HG03095 (cell line): ENCODE data around the gene ZC3HAV1L.
"Not testable (repeated sequence)": the region's sequence is repeated elsewhere in the genome, so short reads cannot be mapped to it uniquely, and the experiment has no call there.

Source experiments
- ATAC-seq: cut with Tn5 transposase; IDR thresholded peaks from one replicate; pipeline ENCODE4 v1.9.1; 2021; ENCODE audit warnings: moderate library complexity; ENCODE audit not compliant: unreplicated experiment

ZC3HAV1L gene

DNA sequence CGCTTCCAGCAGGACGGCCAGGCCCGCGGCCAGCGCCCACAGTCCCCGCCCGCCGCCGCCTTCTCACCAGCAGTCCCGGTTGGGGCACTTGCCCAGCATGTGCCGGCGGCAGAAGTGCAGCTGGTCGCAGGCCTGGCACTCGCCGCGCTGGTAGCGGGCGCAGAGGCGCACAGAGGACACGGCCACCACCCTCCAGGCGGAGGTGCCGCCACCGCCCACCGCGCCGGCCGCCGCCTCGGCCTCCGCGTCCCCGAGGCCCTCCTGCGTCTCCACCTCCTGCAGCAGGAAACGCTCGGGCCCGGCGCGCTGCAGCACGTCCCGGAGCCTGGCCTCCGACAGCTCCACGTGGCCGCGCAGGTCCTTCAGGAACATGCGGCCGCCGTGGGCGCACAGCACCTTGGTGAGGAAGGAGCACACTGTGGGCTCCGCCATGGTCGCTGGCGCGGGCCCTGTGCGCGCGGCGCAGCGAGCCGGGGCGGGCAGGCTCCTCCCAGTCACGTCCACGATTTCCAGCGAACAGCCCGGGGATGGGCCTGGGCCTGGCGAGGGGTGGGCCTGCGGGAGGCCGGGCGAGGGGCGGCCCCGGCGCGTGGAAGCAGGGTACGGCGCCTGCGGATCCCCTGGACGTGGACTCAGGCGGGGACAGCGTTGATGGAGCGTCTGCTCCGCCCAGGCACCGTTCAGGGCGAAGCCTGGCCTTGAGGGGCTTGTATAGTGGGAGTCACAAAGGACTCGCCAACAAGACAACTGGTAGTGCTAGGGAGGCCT lies at the start of gene ZC3HAV1L:
ZC3HAV1L (minus strand) TSS at position 457 of the 768 bp plus-strand sequence; CDS start at position 432, 25 bp downstream.
- peak; percentile 86 for ATAC-seq

DNA sequence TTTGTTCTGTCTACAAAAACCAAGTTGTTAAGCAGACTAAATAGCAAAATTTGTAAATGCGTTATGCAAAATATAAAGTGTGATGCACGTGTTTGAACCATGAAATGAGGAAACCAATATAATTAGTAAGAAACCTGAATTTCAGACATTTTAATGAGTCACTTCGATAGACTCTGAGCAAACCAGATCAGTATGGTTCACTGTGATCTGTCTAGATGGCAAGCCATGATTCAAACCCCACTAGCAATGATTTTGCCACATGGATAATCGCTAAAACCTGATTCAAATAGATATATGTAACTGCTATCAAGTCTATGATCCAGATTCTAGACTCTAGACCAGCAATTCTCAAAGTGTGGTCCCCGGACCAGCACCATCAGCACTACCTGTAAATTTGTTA lies 48.9 kb upstream of the ZC3HAV1L start:
- ATAC-seq, result no peak

DNA sequence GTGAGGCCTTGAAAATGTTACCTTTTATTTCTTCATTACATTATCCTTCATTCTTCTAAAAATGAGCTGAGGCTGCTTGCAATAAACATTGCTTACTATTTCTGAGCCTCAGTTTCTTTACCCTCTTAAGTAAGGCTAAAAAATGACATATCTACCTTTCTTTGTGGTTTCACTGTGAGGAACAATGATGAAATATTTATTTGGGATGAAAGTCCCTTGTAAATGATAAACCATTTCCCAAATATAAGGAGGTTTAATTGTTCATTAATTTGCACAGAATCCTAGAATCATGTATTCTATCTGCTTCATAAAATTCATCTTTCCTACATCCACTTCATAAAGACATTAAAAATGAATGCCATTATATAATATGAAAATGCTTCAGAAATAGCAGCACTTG lies 45.7 kb upstream of the ZC3HAV1L start:
- ATAC-seq, result no peak

DNA sequence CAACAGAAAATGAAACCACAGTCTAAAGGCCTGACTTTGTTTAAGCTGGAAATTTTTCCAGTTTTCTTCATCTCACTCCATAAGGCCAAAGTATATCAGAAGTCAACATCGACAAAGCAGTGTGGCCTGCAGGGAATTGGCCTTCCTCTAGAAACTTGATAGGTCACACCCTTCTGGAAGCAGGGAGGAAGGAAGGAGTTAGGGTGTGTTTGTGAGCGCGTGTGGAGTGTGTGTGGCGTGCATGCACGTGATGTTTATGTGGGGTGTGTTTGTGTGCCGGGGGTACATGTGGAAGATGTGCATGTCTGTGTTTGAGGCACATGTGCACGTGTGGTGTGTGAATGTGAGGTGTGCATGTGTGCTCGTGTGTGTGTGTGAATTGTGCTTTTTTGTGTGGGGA lies 45.1 kb upstream of the ZC3HAV1L start:
- ATAC-seq, result no peak

GRCh38 chr7:139079861-139080260 lies 44.0 kb upstream of the ZC3HAV1L start:
- no peak for ATAC-seq

- ATAC-seq, result no peak
These were observed 43.1 kb upstream of the ZC3HAV1L start for GRCh38 chr7:139078911-139079310.

DNA sequence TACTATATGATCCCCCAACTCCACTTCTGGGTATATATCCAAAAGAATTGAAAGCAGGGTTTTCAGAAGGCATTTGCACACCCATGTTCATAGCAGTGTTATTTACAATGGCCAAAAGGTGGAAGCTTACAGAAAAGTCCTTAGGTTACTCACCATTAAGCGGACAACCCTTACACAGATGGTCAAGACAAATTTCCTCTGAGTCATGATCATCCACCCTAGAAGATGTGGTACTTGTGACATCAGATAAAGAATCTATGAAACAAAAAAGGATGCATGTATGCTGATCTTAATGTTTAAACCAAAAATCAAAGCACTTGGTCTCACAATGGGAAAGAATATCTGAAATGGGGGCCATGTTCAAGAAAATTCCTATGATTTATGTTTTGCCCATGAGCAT lies 42.6 kb upstream of the ZC3HAV1L start:
- no peak for ATAC-seq

DNA sequence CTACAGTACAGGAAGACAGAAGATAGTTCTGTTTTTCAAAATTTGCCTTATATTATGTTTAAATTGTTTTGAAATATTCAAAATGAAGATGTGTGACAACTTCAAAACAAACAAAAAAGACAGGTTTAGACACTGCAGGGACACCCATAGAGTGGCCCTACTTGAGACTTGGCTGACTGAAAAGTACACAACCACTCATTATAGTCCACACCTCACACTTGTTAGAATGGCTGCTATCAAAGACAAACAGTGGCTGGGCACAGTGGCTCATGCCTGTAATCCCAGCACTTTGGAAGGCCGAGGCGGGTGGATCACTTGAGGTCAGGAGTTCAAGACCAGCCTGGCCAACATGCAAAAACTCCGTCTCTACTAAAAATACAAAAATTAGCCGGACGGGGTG lies 41.9 kb upstream of the ZC3HAV1L start:
- ATAC-seq, result not testable (repeated sequence)

DNA sequence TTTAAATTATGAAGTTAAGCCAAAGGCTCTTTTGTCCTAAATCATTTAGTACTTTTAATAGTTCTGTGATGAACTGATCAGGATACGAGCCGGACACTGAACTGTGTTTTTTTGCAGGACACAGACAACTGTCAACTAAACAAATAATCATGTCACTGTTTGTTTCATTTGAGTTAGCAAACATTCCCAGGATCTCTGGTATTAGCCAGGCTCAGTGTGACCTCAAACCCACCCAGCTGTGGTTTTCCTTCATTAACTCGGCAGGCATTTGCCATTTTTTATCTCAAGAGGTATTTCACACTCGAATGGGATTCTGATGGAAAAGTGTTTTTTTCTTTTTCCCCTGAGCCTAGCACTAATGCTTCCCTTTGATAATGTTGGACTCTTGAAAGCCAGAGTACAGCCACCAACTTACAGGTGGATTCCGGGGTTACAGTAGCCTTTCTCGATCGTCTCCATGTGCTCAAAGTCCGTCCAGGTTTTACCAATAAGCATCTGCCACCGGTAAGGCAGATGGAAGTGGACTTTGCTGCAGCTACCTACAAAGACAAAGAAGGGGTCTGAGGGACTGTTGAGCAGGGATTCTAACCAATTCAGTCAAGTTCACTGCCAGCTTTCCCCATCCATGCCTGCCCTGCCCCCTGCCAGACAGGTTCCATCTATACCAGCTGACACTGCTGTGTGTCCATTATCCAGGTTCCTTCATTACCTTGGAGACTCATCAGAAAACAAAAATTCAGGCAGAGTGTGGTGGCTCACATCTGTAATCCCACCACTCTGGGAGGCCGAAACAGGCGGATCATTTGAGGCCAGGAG lies 40.2 kb upstream of the ZC3HAV1L start:
- ATAC-seq, result no peak

DNA sequence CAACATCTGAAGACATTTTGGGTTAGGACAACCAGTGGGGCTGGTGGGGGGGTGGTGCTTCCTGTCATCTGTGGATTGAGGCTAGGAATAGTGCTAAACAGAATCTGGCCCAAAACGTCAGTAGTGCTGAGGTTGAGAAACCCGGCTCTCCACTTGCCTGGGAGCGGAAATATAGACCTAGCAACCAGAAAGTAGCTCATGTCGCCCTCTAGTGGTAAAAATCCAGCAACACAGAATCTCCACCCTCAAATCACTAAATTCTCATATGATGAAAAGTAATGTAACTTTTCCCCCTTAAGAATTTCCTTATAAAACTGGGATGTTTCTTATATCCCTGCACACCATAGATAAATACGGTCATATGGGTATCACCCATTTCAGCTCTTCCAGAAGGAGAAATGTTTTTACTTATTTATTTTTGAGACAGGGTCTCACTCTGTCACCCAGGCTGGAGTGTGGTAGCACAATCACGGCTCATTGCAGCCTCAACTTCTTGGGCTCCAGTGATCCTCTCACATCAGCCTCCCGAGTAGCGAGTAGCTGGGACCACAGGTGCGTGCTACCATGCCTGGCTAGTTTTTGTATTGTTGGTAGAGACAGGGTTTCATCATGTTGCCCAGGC lies 39.3 kb upstream of the ZC3HAV1L start:
- peak; percentile 87 for ATAC-seq

- ATAC-seq, result no peak
These were observed 37.0 kb upstream of the ZC3HAV1L start for GRCh38 chr7:139072796-139073195.

DNA sequence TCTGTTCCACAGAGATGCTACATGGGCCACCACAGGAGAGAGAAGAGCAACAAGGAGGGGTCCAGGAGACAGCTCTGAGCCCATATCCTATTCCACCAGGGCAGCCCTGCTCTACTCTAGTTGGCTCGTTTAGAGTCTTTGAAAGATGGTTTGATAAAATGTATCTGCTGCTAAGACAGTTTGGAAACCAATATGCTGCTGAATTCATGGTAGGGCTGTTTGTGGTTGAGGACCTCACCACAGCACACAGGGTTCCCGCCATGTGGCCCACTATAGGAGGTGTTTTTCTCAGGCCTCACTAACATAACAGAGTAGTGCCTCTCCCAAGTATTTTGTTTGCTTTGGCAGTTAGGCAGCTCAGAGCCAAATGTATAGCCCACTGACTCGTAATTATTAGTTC lies 35.8 kb upstream of the ZC3HAV1L start:
- ATAC-seq, result no peak

GRCh38 chr7:139068544-139069399 lies 32.9 kb upstream of the ZC3HAV1L start:
- no peak for ATAC-seq

- ATAC-seq, result no peak
These were observed 30.5 kb upstream of the ZC3HAV1L start for GRCh38 chr7:139066315-139066714.

GRCh38 chr7:139065323-139065722 lies 29.5 kb upstream of the ZC3HAV1L start:
- ATAC-seq, result no peak

GRCh38 chr7:139061416-139061815 lies 25.6 kb upstream of the ZC3HAV1L start:
- no peak for ATAC-seq

DNA sequence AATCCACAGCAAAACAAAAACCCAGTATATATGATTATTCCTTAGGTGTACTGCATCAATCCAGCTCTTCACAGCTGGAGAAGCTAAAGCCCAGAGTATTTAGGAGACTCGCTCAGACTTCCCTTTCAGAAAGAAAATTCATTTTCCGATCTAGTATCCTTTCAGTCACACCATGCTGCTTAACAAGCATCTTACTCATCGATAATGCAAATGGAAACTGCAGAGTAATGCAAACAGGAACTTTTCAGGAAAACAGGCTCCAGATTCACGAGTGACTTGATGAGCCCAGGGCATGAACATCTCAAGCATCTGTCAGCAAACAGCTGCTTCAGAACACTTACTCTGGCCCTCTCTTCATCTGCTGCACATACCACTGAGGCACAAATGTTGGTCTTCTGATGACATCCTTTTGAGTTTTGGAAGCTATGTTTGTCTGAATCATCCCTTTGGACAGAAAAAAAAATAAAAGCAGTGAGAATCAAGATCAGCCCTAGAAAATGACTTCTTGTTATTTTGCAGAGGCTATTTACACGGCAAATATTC lies 24.9 kb upstream of the ZC3HAV1L start:
- no peak for ATAC-seq

DNA sequence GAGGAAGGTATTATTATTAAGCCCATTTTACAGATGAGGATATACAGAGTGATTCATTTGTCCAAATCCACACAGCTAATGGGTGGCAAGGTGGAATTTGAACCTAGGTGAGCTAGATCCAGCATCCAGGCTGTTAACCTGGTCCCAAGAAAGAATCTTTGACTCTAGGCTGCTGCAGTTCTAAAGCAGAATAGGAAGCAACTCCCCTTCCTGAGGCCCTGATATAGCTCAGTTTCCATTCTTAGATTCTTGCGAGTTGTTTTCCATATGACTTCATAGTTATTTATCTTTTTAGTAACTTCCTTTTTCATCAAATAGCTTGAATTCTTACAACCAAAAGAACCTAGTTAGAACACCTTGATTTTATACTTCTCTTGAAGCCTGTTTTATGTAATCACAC lies 24.1 kb upstream of the ZC3HAV1L start:
- ATAC-seq, result no peak

DNA sequence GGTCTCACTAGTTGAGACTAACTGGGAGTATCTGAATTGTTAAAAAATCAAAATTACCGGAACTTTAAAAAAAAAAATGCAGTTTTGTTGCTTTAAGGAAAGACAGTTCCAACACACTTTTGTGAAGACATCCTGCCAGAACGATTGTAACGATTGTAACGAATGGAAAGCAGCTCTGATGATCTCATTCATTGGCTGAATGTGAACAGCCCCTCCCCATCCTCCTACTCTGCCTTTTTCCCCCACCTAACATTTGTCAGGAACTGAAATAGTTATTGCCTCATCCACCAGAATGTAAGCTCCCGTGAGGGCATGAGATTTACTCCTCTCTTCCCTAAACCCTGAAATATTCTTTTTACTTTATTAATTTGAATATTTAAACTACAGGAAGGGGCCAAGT lies 23.1 kb upstream of the ZC3HAV1L start:
- ATAC-seq, result no peak

- ATAC-seq, result no peak
These were observed 19.8 kb upstream of the ZC3HAV1L start for GRCh38 chr7:139055674-139056073.

DNA sequence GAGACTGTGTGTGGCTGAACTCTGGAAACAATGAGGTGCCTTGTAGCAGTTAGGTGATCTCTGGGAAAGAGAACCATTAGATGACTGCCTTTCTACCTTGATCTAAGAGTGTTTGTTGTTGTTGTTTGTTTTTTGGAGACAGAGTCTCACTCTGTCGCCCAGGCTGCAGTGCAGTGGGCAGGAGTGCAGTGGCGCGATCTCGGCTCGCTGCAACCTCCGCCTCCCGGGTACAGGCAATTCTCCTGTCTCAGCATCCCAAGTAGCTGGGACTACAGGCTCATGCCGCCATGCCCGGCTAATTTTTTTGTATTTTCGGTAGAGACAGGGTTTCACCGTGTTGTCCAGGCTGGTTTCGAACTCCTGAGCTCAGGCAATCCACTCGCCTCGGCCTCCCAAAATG lies 18.8 kb upstream of the ZC3HAV1L start:
- ATAC-seq, result not testable (repeated sequence)
